Measurements from ENCODE around the gene HBB.

The HBB gene

GRCh38 chr11:5192738-5193137 is 34.1 kb downstream of the HBB start:
- DNase-seq = no peak
- TF ChIP-seq EZH2 (optimal IDR thresholded peaks at IDR 0.05; ENCODE audit: low read depth, low read length) (no peak), EZH2phosphoT487 (IDR thresholded peaks at IDR 0.05; ENCODE audit: low read length) (no peak), CTCF (IDR thresholded peaks at IDR 0.05; ENCODE audit: low read length) (no peak)
- no peak overlapping the region for H3K27ac ChIP-seq (ENCODE audit: low read length)
- H4K20me1 ChIP-seq (ENCODE audit: insufficient read depth, low read length) = no peaks in the 10 kb centered on the region
- no peak overlapping the region for H3K4me2 ChIP-seq (ENCODE audit: low read depth, low read length)
- H3K4me3 ChIP-seq (ENCODE audit: low read length) = no peak overlapping the region
- no peaks in the 10 kb centered on the region for H3K79me2 ChIP-seq (ENCODE audit: low read length)
- no peak overlapping the region for H2AFZ ChIP-seq (ENCODE audit: low read length)
- H3K36me3 ChIP-seq (replicated peaks; ENCODE audit: insufficient read depth, low read length) = no peaks in the 10 kb centered on the region
- H3K4me1 ChIP-seq (ENCODE audit: low read length) = no peaks in the 10 kb centered on the region
- H3K9ac ChIP-seq (ENCODE audit: low read length) = no peak overlapping the region
- H3K27me3 ChIP-seq (replicated peaks; ENCODE audit: insufficient read depth, low read length) = no peaks in the 10 kb centered on the region
- H3K9me2 ChIP-seq (replicated peaks; ENCODE audit: insufficient read depth, low read length) = no peaks in the 10 kb centered on the region
- no peaks in the 10 kb centered on the region for H3F3A ChIP-seq (ENCODE audit: insufficient read depth, low read length)
- no peaks in the 10 kb centered on the region for H3K9me3 ChIP-seq (replicated peaks; ENCODE audit: insufficient read depth, low read length)

GRCh38 chr11:5188201-5188600 is 38.7 kb downstream of the HBB start:
- Histone ChIP-seq H3K79me2 (ENCODE audit: low read length) (no peaks in the 10 kb centered on the region), H3K27me3 (replicated peaks; ENCODE audit: insufficient read depth, low read length) (no peaks in the 10 kb centered on the region), H3F3A (ENCODE audit: insufficient read depth, low read length) (no peaks in the 10 kb centered on the region), H4K20me1 (ENCODE audit: insufficient read depth, low read length) (no peaks in the 10 kb centered on the region), H3K9me2 (replicated peaks; ENCODE audit: insufficient read depth, low read length) (no peaks in the 10 kb centered on the region), H2AFZ (ENCODE audit: low read length) (no peak overlapping the region), H3K4me2 (ENCODE audit: low read depth, low read length) (no peak overlapping the region), H3K9ac (ENCODE audit: low read length) (no peak overlapping the region), H3K27ac (ENCODE audit: low read length) (no peak overlapping the region), H3K4me3 (ENCODE audit: low read length) (no peak overlapping the region), H3K9me3 (replicated peaks; ENCODE audit: insufficient read depth, low read length) (no peaks in the 10 kb centered on the region), H3K4me1 (ENCODE audit: low read length) (no peaks in the 10 kb centered on the region), H3K36me3 (replicated peaks; ENCODE audit: insufficient read depth, low read length) (no peaks in the 10 kb centered on the region)
- DNase-seq = no peak
- TF ChIP-seq EZH2 (optimal IDR thresholded peaks at IDR 0.05; ENCODE audit: low read depth, low read length) (no peak), EZH2phosphoT487 (IDR thresholded peaks at IDR 0.05; ENCODE audit: low read length) (no peak), CTCF (IDR thresholded peaks at IDR 0.05; ENCODE audit: low read length) (no peak)

- Histone ChIP-seq H3K27me3 (replicated peaks; ENCODE audit: insufficient read depth, low read length) (no peaks in the 10 kb centered on the region), H2AFZ (ENCODE audit: low read length) (no peak overlapping the region), H3K9me3 (replicated peaks; ENCODE audit: insufficient read depth, low read length) (no peaks in the 10 kb centered on the region), H3K4me2 (ENCODE audit: low read depth, low read length) (no peak overlapping the region), H3F3A (ENCODE audit: insufficient read depth, low read length) (no peaks in the 10 kb centered on the region), H3K4me3 (ENCODE audit: low read length) (no peak overlapping the region), H3K36me3 (replicated peaks; ENCODE audit: insufficient read depth, low read length) (no peaks in the 10 kb centered on the region), H3K9me2 (replicated peaks; ENCODE audit: insufficient read depth, low read length) (no peaks in the 10 kb centered on the region), H3K9ac (ENCODE audit: low read length) (no peak overlapping the region), H3K27ac (ENCODE audit: low read length) (no peak overlapping the region), H3K79me2 (ENCODE audit: low read length) (no peaks in the 10 kb centered on the region), H4K20me1 (ENCODE audit: insufficient read depth, low read length) (no peaks in the 10 kb centered on the region), H3K4me1 (ENCODE audit: low read length) (no peaks in the 10 kb centered on the region)
- no peak for DNase-seq
- TF ChIP-seq EZH2phosphoT487 (IDR thresholded peaks at IDR 0.05; ENCODE audit: low read length) (no peak), EZH2 (optimal IDR thresholded peaks at IDR 0.05; ENCODE audit: low read depth, low read length) (no peak), CTCF (IDR thresholded peaks at IDR 0.05; ENCODE audit: low read length) (no peak)
Measured at GRCh38 chr11:5178046-5178837, 48.6 kb downstream of the HBB start.

Data from MM.1S (cell line).